ENCODE measurements around the gene EPHA6. TPM values are rescaled to one million over a fixed set of nuclear protein-coding genes. Genes with fewer than 3 reads are reported as not detected.

EPHA6 gene
- total RNA-seq, 1 experiment from 2014 or later = 0.61 TPM

GRCh38 chr3:97340940-97341339 lies 526.5 kb downstream of the EPHA6 start:
- no CpG with 5 or more reads among the region's 2 CpGs for WGBS (ENCODE audit: extremely low coverage, insufficient read length, low lambda C conversion rate)
- H3K18ac ChIP-seq (ENCODE audit: insufficient read length, low read depth, low read length) = no peak overlapping the region
- no peak overlapping the region for H3K4me3 Mint-ChIP-seq
- no peaks in the 10 kb centered on the region for H3K79me2 ChIP-seq (ENCODE audit: insufficient read depth, low read length)
- H2AK5ac ChIP-seq (ENCODE audit: insufficient read length, low read length) = no peak overlapping the region
- H2BK15ac ChIP-seq (ENCODE audit: low read depth, low read length) = no peak overlapping the region
- H2BK5ac ChIP-seq (ENCODE audit: insufficient read length, low read length) = no peak overlapping the region
- no peaks in the 10 kb centered on the region for H3K79me1 ChIP-seq (ENCODE audit: insufficient read depth, low read depth, low read length, poor library complexity, severe bottlenecking)
- H3K27ac ChIP-seq (ENCODE audit: insufficient read length, low read depth, low read length) = no peak overlapping the region
- H4K20me1 ChIP-seq (ENCODE audit: control insufficient read depth, insufficient read depth, insufficient read length) = no peaks in the 10 kb centered on the region
- H3K9me3 ChIP-seq (ENCODE audit: control insufficient read depth, low read depth, low read length) = no peaks in the 10 kb centered on the region
- no peaks in the 10 kb centered on the region for H3K27me3 ChIP-seq (ENCODE audit: insufficient read depth, low read length)
- no peaks in the 10 kb centered on the region for H3K36me3 Mint-ChIP-seq (ENCODE audit: insufficient read depth in 1 of 3, low read depth in 3 of 3)
- H3K23ac ChIP-seq (ENCODE audit: insufficient read length, low read depth, low read length) = no peak overlapping the region
- H3K27me3 Mint-ChIP-seq (ENCODE audit: low read depth) = no peaks in the 10 kb centered on the region
- no peaks in the 10 kb centered on the region for H3K23me2 ChIP-seq (ENCODE audit: insufficient read length, low read depth, low read length, poor library complexity, severe bottlenecking)
- TF ChIP-seq CTCF (conservative IDR thresholded peaks at IDR 0.05) = no peak
- H3K4me1 ChIP-seq (ENCODE audit: insufficient read depth, low read length) = no peaks in the 10 kb centered on the region
- no peak overlapping the region for H2AFZ ChIP-seq (ENCODE audit: low read length)
- H3T11ph ChIP-seq (ENCODE audit: low read length) = no peak overlapping the region
- H2BK120ac ChIP-seq (ENCODE audit: low read depth, low read length, poor library complexity, severe bottlenecking) = no peak overlapping the region
- H3K9ac ChIP-seq (ENCODE audit: extremely low read depth, insufficient read length, low read length) = no peak overlapping the region
- no peak overlapping the region for H3K4ac ChIP-seq (ENCODE audit: low read depth, low read length)
- no peak overlapping the region for H4K5ac ChIP-seq (ENCODE audit: insufficient read length, low read depth, low read length)
- H2BK20ac ChIP-seq (ENCODE audit: low read depth, low read length, poor library complexity, severe bottlenecking) = no peak overlapping the region
- H2BK12ac ChIP-seq (ENCODE audit: insufficient read length, low read depth, low read length) = no peak overlapping the region
- no peak overlapping the region for H3K4me2 ChIP-seq (ENCODE audit: insufficient read depth, insufficient read length, low read length)
- H3K9me3 Mint-ChIP-seq = peaks cover 0 to 2% of the 10 kb centered on the region in 2 experiments; a peak in 1 of 5 replicates
- no peak overlapping the region for H4K8ac ChIP-seq (replicated peaks; ENCODE audit: insufficient read length, low read depth, low read length)
- peak; percentile 28 for DNase-seq
- peak overlapping the region in 1 of 3 experiments; percentile 27; a peak in 2 of 7 replicates for H3K27ac Mint-ChIP-seq
- no peak overlapping the region for H4K91ac ChIP-seq (ENCODE audit: insufficient read length, low read depth, low read length)
- no peak overlapping the region for H3K56ac ChIP-seq (ENCODE audit: insufficient read length, low read depth, low read length)
- H3K4me1 Mint-ChIP-seq = peaks cover 2 to 6% of the 10 kb centered on the region in 2 experiments; a peak in 2 of 4 replicates
- no peak overlapping the region for H3K14ac ChIP-seq (ENCODE audit: insufficient read depth, low read length)
